AG09319 (cell line): Measurements from ENCODE around the gene MCUB.

Source experiments
- DNase-seq: peaks from one replicate; pipeline ENCODE4 v3.0.0-alpha.2; 2010; ENCODE audit warnings: low read depth; ENCODE audit errors: extremely low read depth
- TF ChIP-seq, protein P1 (sequence below): IDR thresholded peaks from 2 replicates; pipeline ENCODE4 v1.5.1; 2011; ENCODE audit warnings: low read depth, mild to moderate bottlenecking, inconsistent platforms, low read length, moderate library complexity

MCUB gene

DNA sequence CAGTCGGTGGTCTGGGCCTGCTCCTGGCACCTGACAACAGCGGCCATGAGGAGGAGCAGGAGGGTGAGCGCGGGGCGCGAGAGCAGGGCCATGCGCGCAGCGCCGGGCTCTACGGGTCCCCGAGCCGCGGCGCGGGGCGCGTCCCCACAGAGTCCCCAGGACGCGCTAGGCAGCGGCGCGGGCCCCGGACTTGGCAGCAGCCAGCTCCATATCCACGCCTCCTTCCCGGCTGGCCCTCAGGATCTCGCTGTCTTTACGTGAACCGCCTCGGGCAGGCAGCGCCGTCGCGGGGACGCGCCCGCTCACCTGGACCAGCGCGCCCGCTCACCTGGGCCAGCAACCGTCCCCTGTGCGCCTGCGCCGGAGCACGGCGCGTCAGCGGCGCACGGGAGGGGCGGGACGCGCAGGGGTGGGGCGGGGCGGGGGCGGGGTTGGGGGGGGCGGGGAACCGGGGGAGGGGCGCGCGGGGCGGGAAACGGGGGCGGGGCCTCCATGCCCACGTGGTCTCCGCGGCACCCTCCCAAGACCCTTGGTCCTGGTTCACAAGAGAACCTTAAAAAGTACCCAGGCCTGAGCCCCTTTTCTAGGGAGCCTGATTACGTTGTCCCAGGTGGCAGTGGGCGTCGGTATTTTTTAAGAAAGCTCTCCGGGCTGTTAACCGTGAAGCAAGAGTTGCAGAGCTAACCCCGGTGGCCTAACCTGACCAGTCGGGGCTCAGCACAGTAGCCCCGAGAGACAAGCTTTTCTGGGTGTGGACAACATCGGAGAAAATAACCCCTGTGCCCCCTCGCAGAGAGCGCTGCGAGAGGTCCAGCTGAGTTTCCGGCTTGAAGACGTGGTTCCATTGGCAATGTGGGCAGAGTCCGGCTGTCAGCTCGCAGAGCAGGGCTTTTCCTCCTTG, 169.9 kb downstream of the MCUB start, which contains the start of gene PLA2G12A:
Gene PLA2G12A, minus strand, starts transcription at position 353 of the 901 bp plus-strand sequence. Its CDS starts 261 bp downstream, at position 92.
- DNase-seq = peak; percentile 18
- TF ChIP-seq, protein P1, sequence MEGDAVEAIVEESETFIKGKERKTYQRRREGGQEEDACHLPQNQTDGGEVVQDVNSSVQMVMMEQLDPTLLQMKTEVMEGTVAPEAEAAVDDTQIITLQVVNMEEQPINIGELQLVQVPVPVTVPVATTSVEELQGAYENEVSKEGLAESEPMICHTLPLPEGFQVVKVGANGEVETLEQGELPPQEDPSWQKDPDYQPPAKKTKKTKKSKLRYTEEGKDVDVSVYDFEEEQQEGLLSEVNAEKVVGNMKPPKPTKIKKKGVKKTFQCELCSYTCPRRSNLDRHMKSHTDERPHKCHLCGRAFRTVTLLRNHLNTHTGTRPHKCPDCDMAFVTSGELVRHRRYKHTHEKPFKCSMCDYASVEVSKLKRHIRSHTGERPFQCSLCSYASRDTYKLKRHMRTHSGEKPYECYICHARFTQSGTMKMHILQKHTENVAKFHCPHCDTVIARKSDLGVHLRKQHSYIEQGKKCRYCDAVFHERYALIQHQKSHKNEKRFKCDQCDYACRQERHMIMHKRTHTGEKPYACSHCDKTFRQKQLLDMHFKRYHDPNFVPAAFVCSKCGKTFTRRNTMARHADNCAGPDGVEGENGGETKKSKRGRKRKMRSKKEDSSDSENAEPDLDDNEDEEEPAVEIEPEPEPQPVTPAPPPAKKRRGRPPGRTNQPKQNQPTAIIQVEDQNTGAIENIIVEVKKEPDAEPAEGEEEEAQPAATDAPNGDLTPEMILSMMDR = no peak; the same call in none of the 2 replicates

DNA sequence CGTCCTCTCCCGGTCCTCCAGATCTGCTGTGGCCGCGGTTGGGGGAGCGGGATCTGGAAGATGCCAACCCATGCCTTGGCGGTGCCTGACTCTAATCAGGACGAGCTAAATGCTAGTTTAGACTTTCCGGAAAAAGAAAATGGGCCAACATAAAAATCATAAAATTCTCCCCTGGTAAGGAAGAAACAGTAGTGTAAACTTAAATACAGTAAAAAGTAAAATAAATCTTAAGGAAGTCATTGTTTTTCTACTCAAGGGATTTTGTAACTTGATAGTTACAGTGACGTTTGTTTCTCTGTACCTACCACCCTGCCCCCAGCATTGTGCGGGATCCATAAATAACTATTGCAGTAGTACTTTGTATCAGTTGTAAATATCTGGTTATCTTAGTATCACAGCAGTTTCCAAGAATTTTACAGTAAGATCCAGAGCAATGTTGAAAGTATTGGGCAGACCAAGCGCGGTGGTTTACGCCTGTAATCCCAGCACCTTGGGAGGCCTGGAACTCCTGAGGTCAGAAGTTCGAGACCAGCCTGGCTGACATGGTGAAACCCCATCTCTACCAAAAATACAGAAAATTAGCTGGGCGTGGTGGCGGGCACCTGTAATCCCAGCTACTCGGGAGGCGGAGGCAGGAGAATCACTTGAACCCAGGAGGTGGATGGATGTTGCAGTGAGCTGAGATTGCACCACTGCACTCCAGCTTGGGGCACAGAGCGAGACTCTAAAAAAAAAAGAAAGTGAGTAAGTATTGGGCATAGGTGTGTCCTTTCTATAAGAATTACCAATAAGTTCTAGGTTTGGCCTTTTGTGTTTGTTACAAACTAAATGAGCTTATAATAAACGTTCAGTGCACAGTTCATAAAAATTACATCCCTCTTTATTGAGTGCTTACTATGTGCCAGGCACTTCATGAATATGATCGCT, 170.8 kb downstream of the MCUB start:
- TF ChIP-seq, protein P1 = no peak
- no peak for DNase-seq

GRCh38 chr4:109733728-109734127, 173.7 kb downstream of the MCUB start:
- no peak for DNase-seq
- TF ChIP-seq, protein P1 = no peak

DNA sequence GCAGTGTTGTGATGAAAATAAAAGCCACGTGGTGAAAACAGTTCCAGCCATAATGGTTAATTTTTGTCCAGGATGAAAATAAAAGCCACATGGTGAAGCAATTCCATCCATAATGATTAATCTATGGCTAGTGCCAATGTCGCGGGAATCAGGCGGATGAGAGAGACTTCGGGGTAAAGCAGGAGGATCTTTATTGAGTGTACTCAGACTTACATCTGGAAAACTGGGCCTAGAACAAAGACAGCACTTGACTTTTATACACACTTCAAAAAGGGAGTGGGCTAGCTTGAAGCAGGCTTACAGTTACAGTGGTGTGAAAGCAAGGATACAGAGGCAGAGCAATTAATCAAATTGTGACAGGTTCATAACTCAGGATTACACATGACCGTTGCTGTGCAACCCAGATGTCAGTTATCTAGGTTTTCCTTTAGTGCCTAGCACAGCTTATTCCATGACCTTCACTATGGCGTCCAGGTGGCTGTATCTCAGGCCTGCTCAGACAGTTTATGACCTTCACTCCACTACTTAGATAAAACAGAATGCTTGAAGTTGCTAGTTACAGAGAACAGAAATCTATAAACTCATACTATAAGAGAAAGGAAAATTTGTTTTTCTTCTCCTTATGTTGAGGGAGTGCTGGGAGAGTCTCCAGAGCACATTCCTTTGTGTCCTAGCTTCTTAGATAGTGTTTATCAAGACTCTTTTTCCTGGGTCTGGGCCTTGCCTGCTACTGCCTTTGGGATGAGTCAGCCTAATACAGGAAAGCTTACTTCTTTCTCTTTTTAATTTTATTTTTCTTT, 175.7 kb downstream of the MCUB start:
- TF ChIP-seq, protein P1 = no peak
- no peak for DNase-seq
